Calu3 (cell line): ENCODE results near the gene MDK. TPM values are rescaled to one million over a fixed set of nuclear protein-coding genes. Genes with fewer than 3 reads are reported as not detected.

Source experiments
- BruUV-seq: library from RNA; stranded (reverse); fragments of 400-500 nt; replicated peaks from 2 replicates; lab custom pipeline; 2021; lab: Mats Ljungman, UMichigan
- CTCF ChIA-PET: fragments of 300-600 bp; sonication (Branson Sonifier 250); formaldehyde crosslinking; loops from one replicate; lab custom pipeline; 2022; ENCODE audit warnings: antibody characterized with exemption; lab: Charles Lee
- DNase-seq: peaks from one replicate; pipeline ENCODE4 v3.0.0; 2022
- H3K27ac Mint-ChIP-seq: one replicate; pipeline ENCODE4 v1.8.0; 2022; ENCODE audit warnings: mixed read lengths; ENCODE audit not compliant: unreplicated experiment
- H3K27me3 Mint-ChIP-seq: one replicate; pipeline ENCODE4 v1.8.0; 2022; ENCODE audit warnings: mixed read lengths; ENCODE audit not compliant: unreplicated experiment
- H3K36me3 Mint-ChIP-seq: one replicate; pipeline ENCODE4 v1.8.0; 2022; ENCODE audit warnings: mild to moderate bottlenecking, moderate library complexity, mixed read lengths; ENCODE audit not compliant: insufficient read depth, unreplicated experiment
- H3K4me1 Mint-ChIP-seq: one replicate; pipeline ENCODE4 v1.8.0; 2022; ENCODE audit warnings: mild to moderate bottlenecking, low read depth, mixed read lengths; ENCODE audit not compliant: unreplicated experiment
- H3K4me3 Mint-ChIP-seq: one replicate; pipeline ENCODE4 v1.8.0; 2022; ENCODE audit warnings: mild to moderate bottlenecking, low read depth, moderate library complexity, mixed read lengths; ENCODE audit not compliant: unreplicated experiment
- H3K9me3 Mint-ChIP-seq: one replicate; pipeline ENCODE4 v1.8.0; 2022; ENCODE audit warnings: low read depth, mixed read lengths; ENCODE audit not compliant: unreplicated experiment
- intact Hi-C: fragments of 100-400 bp; cut with micrococcal nuclease; formaldehyde crosslinking; loops from one replicate; pipeline ENCODE4 v1.10.0; 2022; ENCODE audit not compliant: unreplicated experiment
- total RNA-seq: library from RNA; stranded (reverse); gene quantifications from 2 replicates; pipeline ENCODE4 v1.2.3, GENCODE V29; 2022
- TF ChIP-seq, protein P1 (sequence below): fragments of 200-600 bp; IDR thresholded peaks from one replicate; pipeline ENCODE4 v1.8.0; 2022; ENCODE audit warnings: antibody characterized with exemption; ENCODE audit not compliant: unreplicated experiment

Gene MDK
- total RNA-seq, 1 experiment from 2014 or later = 74.9 TPM

DNA sequence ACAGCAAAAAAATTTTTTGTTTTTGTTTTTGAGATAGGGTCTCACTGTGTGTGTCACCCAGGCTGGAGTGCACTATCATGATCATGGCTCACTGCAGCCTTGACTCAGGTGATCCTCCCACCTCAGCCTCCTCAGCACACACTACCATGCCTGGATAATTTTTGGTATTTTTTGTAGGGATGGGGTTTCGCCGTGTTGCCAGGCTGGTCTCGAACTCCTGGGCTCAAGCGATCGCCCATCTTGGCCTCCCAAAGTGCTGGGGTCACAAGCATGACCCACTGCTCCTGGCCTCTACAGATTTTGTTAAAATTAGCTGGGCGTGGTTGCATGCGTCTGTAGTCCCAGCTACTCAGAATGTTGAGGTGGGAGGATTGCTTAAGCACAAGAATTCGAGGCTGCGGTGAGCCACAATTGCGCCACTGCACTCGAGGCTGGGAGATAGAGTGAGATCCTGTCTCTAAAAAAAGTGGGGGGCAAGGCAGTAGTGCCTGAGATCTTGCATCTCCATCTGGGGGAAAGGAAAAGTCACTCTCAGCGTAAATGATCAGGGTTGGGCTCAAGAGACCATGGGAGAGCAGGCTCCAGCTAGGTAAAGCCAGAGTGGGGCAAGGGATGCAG lies 44.8 kb upstream of the MDK start:
- BruUV-seq = no TSS peak
- TF ChIP-seq, protein P1, sequence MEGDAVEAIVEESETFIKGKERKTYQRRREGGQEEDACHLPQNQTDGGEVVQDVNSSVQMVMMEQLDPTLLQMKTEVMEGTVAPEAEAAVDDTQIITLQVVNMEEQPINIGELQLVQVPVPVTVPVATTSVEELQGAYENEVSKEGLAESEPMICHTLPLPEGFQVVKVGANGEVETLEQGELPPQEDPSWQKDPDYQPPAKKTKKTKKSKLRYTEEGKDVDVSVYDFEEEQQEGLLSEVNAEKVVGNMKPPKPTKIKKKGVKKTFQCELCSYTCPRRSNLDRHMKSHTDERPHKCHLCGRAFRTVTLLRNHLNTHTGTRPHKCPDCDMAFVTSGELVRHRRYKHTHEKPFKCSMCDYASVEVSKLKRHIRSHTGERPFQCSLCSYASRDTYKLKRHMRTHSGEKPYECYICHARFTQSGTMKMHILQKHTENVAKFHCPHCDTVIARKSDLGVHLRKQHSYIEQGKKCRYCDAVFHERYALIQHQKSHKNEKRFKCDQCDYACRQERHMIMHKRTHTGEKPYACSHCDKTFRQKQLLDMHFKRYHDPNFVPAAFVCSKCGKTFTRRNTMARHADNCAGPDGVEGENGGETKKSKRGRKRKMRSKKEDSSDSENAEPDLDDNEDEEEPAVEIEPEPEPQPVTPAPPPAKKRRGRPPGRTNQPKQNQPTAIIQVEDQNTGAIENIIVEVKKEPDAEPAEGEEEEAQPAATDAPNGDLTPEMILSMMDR = no peak
- CTCF ChIA-PET = no interaction called here
- intact Hi-C loops = no loop called here
- Mint-ChIP-seq H3K4me1 (peaks cover 7% of the 10 kb centered on the region), H3K9me3 (no peaks in the 10 kb centered on the region), H3K27me3 (peaks cover 95% of the 10 kb centered on the region), H3K36me3 (no peaks in the 10 kb centered on the region), H3K27ac (no peak overlapping the region), H3K4me3 (no peak overlapping the region)
- DNase-seq = no peak

DNA sequence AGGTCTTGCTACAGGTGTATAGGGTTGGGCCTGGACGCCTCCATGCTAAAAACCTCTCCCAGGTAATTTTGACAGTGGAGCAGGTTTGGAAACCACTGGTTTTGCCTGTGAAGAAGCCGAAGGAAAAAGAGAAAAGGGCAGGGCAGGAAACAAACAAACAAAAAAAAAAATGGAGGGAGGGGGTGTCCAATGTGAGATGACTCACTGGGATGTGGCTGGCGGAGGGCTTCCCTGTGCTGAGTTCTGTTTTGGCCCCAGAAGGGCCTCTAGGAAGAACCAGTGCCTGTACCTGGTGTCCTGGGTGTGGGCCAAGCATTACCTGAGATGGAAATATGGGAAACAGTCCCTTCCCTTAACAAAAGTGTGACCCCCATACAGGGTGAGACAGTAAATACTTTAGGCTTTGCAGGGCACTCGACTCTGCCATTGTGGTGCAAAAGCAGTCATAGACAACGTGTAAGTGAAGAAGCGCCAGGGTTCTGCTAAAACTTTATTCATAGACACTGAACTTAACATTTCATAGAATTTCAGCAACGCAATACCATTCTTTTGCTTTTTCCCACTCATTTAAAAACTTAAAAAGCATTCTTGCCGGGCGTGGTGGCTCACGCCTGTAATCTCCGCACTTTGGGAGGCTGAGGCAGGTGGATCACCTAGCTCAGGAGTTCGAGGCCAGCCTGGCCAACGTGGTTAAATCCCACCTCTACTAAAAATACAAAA lies 43.7 kb upstream of the MDK start:
- H3K9me3 Mint-ChIP-seq = no peaks in the 10 kb centered on the region
- CTCF ChIA-PET = no interaction called here
- intact Hi-C loops = no loop called here
- H3K4me1 Mint-ChIP-seq = peaks cover 7% of the 10 kb centered on the region
- peaks cover 96% of the 10 kb centered on the region for H3K27me3 Mint-ChIP-seq
- no peaks in the 10 kb centered on the region for H3K36me3 Mint-ChIP-seq
- TF ChIP-seq, protein P1 = no peak
- no TSS peak for BruUV-seq
- no peak for DNase-seq
- H3K4me3 Mint-ChIP-seq = no peak overlapping the region
- no peak overlapping the region for H3K27ac Mint-ChIP-seq

DNA sequence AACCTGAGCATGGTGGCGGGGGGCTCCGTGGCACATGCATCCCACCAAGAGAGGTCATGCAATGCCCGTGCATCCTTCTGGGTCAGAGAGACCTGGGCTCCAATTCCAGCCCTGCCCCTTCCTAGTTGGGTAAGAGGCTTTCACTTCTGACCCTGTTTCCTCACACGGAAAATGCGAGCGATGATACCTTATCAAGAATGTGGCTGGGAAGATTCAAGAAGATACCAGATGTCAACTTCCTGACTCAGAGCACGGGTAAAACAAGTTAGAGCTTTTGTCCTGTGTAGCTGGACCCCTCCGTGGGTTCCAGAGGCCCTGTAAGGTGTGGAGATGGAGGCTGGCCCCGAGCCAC lies 42.9 kb upstream of the MDK start:
- no peak for DNase-seq

DNA sequence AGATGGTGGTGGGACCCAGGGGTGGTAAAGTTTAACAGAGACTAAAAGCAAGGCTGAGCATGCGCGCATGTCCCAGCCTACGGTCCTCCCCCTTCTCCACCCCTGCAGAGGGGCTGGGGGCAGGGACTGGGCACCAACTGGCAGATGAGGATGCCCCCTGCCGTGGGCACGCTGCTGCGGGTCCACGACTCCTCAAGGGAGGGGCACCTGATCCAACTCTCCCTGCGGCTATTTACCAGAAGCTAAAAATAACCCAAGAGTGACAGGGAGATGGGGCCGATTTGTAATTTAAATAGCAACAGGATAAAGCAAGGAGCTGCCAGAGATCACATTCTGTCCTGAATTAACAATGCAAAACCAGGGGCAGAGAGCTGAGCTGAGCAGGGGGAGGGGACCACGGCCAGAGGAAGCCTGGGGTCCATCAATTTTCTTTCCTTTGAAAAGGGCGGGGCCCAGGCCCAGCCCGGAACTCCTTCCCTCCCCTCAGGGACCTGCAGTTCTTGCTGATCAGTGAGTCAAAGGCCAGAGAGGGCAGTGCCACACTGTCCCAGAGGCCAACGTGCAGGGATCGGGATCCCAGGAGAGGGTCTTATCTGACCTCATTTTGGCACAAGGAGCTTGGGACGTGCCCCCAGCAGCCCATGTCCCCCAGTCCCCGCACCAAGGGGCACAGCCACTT lies 42.3 kb upstream of the MDK start:
- no TSS peak for BruUV-seq
- H3K36me3 Mint-ChIP-seq = no peaks in the 10 kb centered on the region
- TF ChIP-seq, protein P1 = no peak
- no peak overlapping the region for H3K4me3 Mint-ChIP-seq
- CTCF ChIA-PET = interaction anchor here (0.8 kb wide), 1 partner anchor 99 kb away, joined by 3 read pairs; no protein-coding TSS in a partner anchor
- peaks cover 7% of the 10 kb centered on the region for H3K4me1 Mint-ChIP-seq
- DNase-seq = no peak
- H3K27me3 Mint-ChIP-seq = peaks cover 97% of the 10 kb centered on the region
- no peaks in the 10 kb centered on the region for H3K9me3 Mint-ChIP-seq
- H3K27ac Mint-ChIP-seq = no peak overlapping the region
- intact Hi-C loops = no loop called here

More for the DNA sequence above, 42.9 kb upstream of the MDK start:
- peaks cover 7% of the 10 kb centered on the region for H3K4me1 Mint-ChIP-seq
- no peaks in the 10 kb centered on the region for H3K36me3 Mint-ChIP-seq
- H3K9me3 Mint-ChIP-seq = no peaks in the 10 kb centered on the region
- no peak overlapping the region for H3K4me3 Mint-ChIP-seq
- TF ChIP-seq, protein P1 = no peak
- BruUV-seq = no TSS peak
- CTCF ChIA-PET = interaction anchor here (0.8 kb wide), 1 partner anchor 98 kb away, joined by 3 read pairs; no protein-coding TSS in a partner anchor
- intact Hi-C loops = no loop called here
- H3K27me3 Mint-ChIP-seq = peaks cover 97% of the 10 kb centered on the region
- no peak overlapping the region for H3K27ac Mint-ChIP-seq
